Peyer's patch (tissue), 4 donors: ENCODE measurements around the gene SLC35A2.

Source experiments
- CTCF ChIP-seq, 6 experiments: fragments of 450-650 bp in 4 of 6; fragments of 200-600 bp in 2 of 6; sonication (generic) in 1 of 6; IDR thresholded peaks; one replicate each; pipeline ENCODE4 v1.5.1; 2017 to 2019; ENCODE audit warnings: antibody characterized with exemption in 6 of 6, mild to moderate bottlenecking in 3 of 6, moderate library complexity in 1 of 6
- POLR2A ChIP-seq, 2 donors: fragments of 450-650 bp; IDR thresholded peaks; one replicate each; pipeline ENCODE4 v1.5.1; 2017; ENCODE audit warnings: antibody characterized with exemption in 2 of 2, mild to moderate bottlenecking in 2 of 2, moderate library complexity in 2 of 2

GRCh38 chrX:48918643-48919340 lies 7.3 kb upstream of the SLC35A2 start, which contains the start of gene PIM2:
- TF ChIP-seq POLR2A (IDR thresholded peaks at IDR 0.05) (peak; percentile 90 to 97), CTCF (IDR thresholded peaks at IDR 0.05) (no peak)
